Activated CD8-positive, alpha-beta memory T cell treated with anti-CD3 and anti-CD28 coated beads, Interleukin-2, amount 50 U/mL, for 48 hours (primary cell): ENCODE results near the gene LONRF2.

Experiments used
- DNase-seq: peaks from one replicate; pipeline ENCODE4 v3.0.0-alpha.2; 2020

The LONRF2 gene

DNA sequence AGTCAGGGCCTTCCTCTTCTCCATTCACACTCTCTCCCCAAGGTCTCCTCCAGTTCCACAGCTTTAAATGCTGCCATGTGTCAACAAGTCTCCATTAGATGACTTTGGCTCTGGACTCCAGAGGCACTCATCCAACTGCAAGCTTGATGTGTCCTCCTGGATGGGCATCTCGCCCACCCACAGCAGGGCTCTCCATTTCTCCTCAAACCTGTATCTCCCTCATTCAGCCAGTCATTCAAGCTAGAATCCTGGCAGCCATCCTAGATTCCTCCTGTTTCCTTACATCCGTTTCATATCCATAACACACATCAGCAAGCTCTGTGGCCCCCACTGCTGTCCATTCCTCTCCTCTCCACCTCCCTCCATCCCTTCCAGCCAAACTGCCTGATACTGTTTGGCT is 91.5 kb downstream of the LONRF2 start:
- no peak for DNase-seq

DNA sequence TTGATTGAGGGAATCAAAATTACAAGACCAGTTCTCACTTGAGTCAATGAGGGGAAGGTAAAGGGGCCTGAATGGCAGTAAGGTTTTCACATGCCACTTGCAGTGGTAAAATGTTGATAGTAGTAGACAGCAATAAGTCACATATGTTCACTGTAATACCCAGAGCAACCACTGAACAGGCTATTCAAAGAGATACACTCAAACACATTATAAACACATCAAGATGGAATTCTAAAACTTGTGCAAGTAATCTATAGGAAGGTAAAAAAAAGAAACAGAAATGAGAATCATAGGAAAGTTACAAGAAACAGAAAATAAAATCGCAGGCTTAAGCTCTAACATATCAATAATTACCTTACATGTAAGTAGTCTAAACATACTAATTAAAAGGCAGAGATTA is 93.3 kb downstream of the LONRF2 start:
- no peak for DNase-seq

DNA sequence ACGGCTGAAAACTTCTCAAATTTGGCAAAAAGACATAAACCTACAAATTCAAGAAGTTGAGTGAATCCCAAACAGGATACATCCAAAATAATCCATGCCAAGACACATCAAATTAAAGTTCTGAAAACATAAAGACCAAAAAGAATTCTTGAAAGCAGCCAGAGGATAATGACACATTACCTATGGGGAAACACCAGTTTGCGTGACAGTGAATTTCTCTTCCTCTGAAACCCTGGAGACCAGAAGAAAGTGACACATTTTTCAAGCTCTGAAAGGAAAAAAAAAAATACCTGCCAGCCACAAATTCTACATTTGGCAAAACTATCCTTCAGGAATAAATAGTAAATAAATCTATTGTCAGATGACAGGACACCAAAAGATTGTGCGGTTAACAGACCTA is 93.9 kb downstream of the LONRF2 start:
- no peak for DNase-seq

DNA sequence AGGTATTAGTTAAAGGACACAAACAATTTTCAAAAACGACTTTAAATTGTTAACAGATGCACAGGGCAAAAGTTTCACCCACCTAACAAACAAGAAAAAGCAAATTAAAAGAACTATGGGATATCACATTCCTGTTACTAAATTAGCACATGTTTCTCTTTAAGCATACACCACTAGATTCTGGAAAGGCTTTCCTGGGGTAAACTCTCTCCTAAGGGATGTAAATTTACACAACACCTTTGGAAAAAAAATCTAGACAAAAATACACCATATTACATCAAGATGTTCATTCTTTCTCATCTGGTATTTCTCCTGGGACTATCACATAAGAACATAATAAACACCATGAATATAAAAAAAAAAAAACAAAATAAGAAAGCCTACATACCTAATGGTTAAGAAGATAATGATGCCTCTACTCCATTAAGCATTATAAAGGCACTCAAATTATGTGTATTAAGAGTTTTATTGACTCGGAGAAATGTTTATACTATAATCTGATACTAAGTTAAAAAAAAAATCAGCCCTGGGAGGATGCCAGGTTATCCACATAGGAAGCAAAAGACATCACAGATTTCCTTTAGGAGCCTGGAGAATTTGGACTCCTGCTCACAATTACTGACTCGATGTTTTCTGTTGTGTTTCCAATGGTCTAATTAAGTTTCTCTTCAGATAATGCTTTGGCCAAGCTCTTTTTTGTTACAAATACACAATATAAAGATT is 97.2 kb downstream of the LONRF2 start:
- DNase-seq = no peak

DNA sequence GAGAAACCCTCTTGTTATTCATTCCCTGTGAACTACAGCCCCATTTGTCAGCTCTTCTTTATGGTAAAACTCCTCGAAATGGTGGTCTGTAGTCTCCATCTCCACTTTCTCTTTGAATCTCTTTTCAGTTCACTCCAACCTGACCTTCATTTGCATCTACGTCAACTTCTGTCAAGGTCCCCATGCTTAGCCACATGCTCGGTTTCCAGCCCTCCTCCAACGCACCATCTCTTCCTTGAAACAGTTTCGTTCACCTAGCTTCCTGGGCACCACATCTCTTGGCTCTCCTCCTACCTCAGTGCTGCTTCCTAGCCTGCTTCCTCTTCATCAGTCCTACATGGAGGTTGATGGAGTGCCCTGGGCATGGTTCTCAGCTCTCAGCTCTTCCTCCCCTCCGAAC is 98.8 kb downstream of the LONRF2 start:
- no peak for DNase-seq
